ENCODE results near the gene ASB5.
"Not testable (repeated sequence)": the region's sequence is repeated elsewhere in the genome, so short reads cannot be mapped to it uniquely, and the experiment has no call there.

Gene ASB5

DNA sequence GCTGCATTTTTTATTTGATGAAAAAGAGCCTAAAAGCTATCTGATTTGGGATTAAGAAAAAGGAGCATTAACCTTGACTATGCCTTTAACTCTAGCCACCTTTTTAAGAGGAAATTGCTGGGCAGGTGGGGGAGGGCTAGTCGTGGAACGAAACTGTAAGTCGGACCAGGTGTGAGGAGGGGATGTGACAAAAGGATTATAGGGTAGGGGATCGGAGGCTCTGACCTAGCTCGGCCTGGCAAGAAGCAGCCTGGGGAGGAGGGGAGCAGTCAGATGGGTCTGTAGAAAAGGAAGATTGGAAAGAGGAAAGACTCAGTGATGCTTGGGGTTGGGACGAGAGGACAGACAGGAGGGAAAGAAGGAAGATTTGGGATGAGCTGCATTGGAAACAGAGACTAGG lies 29.6 kb upstream of the ASB5 start:
- no peaks in the 10 kb centered on the region for H3K4me1 Mint-ChIP-seq
- peaks cover 2% of the 10 kb centered on the region for H3K27me3 Mint-ChIP-seq (ENCODE audit: low read depth, poor library complexity)
- no peak for DNase-seq
- no peak for TF ChIP-seq CTCF (IDR thresholded peaks at IDR 0.05)
- no peak overlapping the region for H3K4me3 Mint-ChIP-seq
- H3K27ac Mint-ChIP-seq, result no peak overlapping the region
- H3K9me3 Mint-ChIP-seq, result no peaks in the 10 kb centered on the region
- no peaks in the 10 kb centered on the region for H3K36me3 Mint-ChIP-seq (ENCODE audit: low read depth)

DNA sequence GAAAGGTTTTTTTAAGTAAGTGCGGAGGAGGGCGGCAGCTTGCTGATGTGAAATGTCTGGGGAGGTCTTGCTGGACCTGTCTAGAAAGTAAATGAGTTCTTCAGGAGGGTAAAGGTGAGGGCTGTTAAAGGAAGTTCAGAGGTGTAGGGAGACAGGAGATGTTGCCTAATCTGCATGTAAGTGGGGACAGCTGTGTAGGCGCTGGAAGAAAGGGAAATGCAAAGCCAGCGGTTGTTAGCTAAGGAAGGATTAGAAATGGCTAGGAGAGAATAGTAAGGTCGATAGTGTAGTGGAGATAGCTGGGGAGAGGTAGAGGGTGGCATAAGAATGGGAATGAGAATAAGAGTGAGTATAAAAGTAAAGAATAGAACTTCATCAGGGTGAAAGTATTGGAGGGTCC lies 26.9 kb upstream of the ASB5 start:
- H3K27ac Mint-ChIP-seq; H3K36me3 Mint-ChIP-seq (ENCODE audit: low read depth); H3K27me3 Mint-ChIP-seq (ENCODE audit: low read depth, poor library complexity); H3K9me3 Mint-ChIP-seq; DNase-seq; H3K4me1 Mint-ChIP-seq; H3K4me3 Mint-ChIP-seq: not testable (repeated sequence)

DNA sequence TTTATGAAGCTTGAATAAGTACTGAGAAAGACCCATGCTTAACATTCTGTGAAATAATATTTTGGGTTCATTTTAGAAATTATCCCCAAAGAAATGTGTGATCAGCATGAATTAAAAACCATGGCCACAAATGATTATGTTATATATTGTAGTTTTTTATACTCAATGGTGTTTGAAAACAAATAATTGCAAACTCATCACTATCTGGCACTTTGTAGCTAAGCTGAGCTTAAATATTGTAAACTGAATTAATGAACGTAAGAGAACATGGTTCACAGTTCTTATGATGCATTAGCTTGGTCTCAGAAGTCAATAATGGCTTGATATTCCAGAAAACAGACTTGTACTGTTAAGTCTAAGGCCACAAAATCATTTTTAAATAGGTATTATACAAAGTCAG lies 24.6 kb upstream of the ASB5 start:
- no peaks in the 10 kb centered on the region for H3K9me3 Mint-ChIP-seq
- TF ChIP-seq CTCF (IDR thresholded peaks at IDR 0.05), result no peak

GRCh38 chr4:176292920-176293319 lies 23.9 kb upstream of the ASB5 start:
- Mint-ChIP-seq H3K36me3 (ENCODE audit: low read depth) (no peaks in the 10 kb centered on the region), H3K9me3 (no peaks in the 10 kb centered on the region), H3K27me3 (ENCODE audit: low read depth, poor library complexity) (no peaks in the 10 kb centered on the region), H3K27ac (no peak overlapping the region), H3K4me1 (peaks cover 6% of the 10 kb centered on the region), H3K4me3 (no peak overlapping the region)
- no peak for DNase-seq
- no peak for TF ChIP-seq CTCF (IDR thresholded peaks at IDR 0.05)

More for the DNA sequence above, 24.6 kb upstream of the ASB5 start:
- DNase-seq, result no peak
- H3K36me3 Mint-ChIP-seq (ENCODE audit: low read depth), result no peaks in the 10 kb centered on the region
- H3K4me3 Mint-ChIP-seq, result no peak overlapping the region
- H3K27ac Mint-ChIP-seq, result no peak overlapping the region
- peaks cover 6% of the 10 kb centered on the region for H3K4me1 Mint-ChIP-seq
- H3K27me3 Mint-ChIP-seq (ENCODE audit: low read depth, poor library complexity), result no peaks in the 10 kb centered on the region

- TF ChIP-seq CTCF (IDR thresholded peaks at IDR 0.05), result no peak
- no peak overlapping the region for H3K27ac Mint-ChIP-seq
- peaks cover 6% of the 10 kb centered on the region for H3K4me1 Mint-ChIP-seq
- DNase-seq, result no peak
- no peaks in the 10 kb centered on the region for H3K36me3 Mint-ChIP-seq (ENCODE audit: low read depth)
- no peaks in the 10 kb centered on the region for H3K9me3 Mint-ChIP-seq
- no peaks in the 10 kb centered on the region for H3K27me3 Mint-ChIP-seq (ENCODE audit: low read depth, poor library complexity)
- no peak overlapping the region for H3K4me3 Mint-ChIP-seq
These were observed 22.7 kb upstream of the ASB5 start for GRCh38 chr4:176291748-176292147.

DNA sequence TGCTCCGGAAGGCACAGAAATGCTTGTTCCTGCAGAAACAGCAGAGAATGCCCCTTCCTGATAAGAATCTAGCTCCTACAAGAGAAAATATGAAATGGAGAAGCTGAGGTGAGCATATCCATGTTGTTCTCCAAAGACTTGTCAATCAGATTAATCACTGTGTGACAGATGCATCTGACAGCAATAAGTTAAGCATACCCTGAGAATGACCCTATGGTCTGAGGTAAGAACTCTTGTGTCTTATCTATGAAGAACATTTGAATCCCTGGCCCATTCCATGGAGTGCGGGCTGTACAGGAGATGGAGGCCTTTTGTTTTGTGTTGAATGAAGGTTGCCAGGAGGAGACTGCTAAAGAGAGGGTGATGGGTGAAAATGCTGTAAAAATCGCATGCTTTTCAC lies 21.5 kb upstream of the ASB5 start:
- Mint-ChIP-seq H3K9me3 (no peaks in the 10 kb centered on the region), H3K27ac (no peak overlapping the region), H3K36me3 (ENCODE audit: low read depth) (no peaks in the 10 kb centered on the region), H3K4me3 (no peak overlapping the region), H3K4me1 (peaks cover 6% of the 10 kb centered on the region), H3K27me3 (ENCODE audit: low read depth, poor library complexity) (no peaks in the 10 kb centered on the region)
- no peak for TF ChIP-seq CTCF (IDR thresholded peaks at IDR 0.05)
- no peak for DNase-seq

Data from nephron progenitor cell (in vitro differentiated cells).